GM21390 (cell line): ENCODE data around the gene NRBF2.
"Not testable (repeated sequence)": the region's sequence is repeated elsewhere in the genome, so short reads cannot be mapped to it uniquely, and the experiment has no call there.

Source experiments
- ATAC-seq: cut with Tn5 transposase; IDR thresholded peaks from one replicate; pipeline ENCODE4 v1.9.1; 2021; ENCODE audit not compliant: unreplicated experiment

NRBF2 gene

GRCh38 chr10:63116452-63117072 is 16.6 kb upstream of the NRBF2 start:
- ATAC-seq, result no peak

DNA sequence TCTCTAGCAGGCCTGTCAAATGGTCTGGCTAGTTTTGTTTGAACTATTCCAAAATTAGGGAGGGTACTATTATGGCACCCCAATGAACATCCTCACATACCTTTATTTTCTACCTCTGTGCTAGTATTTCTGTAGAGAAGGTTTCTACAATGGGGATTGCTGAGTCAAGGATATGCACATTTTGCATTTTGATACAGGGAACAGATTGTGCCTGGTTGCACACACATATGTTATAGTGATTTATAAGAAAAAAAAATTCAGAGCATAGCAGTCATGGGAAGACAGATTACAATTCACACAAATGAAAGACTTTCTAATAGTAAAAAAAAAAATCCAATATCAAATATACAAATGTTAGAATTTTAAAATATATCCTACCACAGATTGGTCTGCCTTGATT is 14.1 kb upstream of the NRBF2 start:
- no peak for ATAC-seq

DNA sequence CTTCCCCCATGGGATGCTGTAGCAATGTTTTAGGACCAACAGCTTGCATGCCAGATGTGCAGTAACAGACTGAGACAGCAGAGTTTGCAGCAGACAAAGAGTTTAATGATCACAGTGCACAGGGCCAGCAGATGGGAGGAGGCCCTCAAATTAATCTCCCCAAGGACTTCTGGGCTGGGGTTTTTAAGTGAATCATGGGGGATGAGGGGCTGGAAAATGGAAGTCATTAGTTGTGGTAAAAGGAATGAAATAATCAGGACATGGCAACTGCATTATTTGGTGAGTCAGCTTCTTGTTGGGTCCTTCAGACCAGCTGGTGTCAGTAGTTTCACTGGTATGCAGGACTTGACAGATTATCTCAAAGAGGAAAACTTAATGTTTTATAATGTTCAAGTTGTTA is 12.6 kb upstream of the NRBF2 start:
- ATAC-seq, result no peak

DNA sequence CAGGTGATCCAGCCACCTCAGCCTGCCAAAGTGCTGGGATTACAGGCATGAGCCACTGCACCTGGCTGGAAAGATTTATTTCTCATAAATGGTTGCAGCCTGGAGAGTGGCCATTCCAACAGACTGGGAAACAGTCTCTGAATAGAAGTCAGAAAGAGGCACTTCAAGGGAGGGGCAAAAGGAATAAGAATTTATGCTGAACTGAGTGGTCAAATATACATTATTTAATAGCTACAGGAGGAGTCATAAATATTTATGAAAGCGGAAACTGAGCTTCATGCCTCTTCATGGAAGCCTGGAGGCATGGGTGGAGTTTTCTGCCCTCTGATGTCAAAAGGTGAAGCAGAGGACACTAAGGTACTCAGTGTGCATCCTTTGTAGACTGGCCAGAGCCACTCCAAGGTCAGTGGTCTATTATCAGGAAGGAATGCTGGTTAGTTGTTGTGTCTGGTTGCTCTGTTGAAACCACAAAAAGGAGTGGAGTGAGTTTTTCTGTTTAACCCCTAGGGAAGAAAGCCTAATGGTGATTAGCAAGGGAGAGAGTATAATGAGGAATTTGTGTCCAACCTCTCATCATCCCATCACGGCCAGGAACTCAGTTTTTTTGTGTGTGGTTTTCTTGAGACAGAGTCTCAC is 9.3 kb upstream of the NRBF2 start:
- no peak for ATAC-seq

DNA sequence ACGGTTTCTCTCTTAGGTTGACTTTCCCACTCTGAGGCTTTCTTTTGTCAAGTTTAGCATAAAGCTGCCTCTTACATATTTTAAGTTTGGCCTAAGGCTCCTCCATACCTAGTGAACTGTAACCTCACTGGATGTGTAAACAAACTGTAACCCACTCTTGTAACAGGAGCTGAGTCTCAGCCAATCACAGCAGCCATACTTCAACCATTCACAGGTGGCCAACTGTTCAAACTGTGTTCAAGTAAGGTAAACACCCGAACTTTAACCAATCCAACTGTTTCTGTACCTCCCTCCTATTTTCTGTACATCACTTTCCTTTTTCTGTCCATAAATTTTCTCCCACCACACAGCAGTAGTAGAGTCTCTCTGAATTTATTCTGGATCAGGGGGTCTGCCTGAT is 7.7 kb upstream of the NRBF2 start:
- ATAC-seq, result no peak

- no peak for ATAC-seq
These were observed 4.7 kb upstream of the NRBF2 start for GRCh38 chr10:63128443-63128842.

DNA sequence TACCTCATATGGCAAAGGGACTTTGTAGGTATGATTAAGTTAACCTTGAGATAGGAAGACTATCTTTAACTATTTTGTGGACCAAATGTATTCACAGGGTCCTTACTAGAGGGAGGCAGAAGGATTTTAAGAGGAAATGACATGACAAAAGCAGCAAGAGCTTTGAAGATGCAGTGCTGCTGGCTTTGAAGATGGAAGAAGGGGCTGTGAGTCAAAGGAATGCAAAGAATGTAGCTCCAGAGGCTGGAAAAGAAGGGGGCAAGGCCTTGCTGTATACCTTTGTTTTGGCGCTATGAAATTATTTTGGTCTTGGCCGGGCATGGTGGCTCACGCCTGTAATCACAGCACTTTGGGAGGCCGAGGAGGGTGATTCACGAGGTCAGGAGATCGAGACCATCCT is 3.2 kb upstream of the NRBF2 start:
- ATAC-seq, result no peak

DNA sequence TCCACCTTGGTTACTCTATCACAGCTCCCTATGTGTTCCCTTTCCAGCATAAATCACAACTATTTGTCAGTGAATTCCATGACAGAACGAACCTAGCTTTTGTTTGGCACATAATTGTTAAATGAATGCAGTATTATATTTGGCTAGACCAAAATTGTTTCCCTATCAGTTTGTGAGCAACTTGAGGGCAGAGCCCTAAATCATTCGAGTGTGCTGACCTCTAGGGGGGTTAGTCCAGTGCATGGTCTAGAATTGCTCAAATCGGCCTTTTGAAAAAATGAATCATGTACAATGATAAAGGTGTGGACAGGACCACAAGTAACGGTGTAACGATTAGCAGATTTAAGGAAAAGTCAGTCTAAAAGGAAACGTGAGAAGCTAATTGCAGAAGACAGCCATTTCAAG is 475 bp upstream of the NRBF2 start:
- no peak for ATAC-seq

- ATAC-seq, result no peak
These were observed 861 bp downstream of the NRBF2 start for GRCh38 chr10:63133821-63134557.

DNA sequence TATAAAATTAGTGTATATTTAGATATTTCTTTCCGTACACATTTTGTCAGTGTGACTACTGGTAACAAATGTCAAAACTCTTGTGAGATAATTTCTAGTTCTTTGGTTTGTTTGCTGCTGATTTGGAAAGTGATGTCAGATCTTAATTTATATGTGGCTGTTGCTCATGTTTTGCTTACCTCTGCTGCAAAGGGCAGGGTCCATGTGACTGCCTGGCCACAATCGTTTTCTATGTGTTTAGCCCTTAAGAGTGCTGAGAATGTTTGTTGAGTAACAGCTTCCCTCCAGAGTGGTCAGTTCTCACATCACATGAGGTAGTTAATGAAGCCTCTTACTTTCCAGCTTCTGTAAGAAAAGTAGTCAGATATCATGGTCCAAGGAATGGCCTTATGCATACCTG is 4.2 kb downstream of the NRBF2 start:
- ATAC-seq, result no peak

DNA sequence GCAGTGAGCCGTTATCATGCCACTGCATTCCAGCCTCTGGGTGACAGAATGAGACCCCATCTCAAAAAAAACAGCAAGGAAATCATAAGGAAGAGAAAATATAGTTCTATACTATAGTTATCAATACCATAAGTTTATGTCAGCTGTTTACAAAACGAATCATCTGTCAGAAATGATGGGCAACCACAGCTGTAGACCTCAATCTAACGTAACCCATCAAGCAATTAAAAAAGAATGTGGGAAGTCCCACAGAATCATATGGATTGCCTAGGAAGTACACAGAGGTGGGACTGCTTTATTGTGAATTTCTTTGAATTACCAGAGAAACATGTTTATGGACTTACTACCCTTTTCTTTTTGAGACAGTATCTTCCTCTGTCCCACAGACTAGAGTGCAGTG is 6.9 kb downstream of the NRBF2 start:
- no peak for ATAC-seq

DNA sequence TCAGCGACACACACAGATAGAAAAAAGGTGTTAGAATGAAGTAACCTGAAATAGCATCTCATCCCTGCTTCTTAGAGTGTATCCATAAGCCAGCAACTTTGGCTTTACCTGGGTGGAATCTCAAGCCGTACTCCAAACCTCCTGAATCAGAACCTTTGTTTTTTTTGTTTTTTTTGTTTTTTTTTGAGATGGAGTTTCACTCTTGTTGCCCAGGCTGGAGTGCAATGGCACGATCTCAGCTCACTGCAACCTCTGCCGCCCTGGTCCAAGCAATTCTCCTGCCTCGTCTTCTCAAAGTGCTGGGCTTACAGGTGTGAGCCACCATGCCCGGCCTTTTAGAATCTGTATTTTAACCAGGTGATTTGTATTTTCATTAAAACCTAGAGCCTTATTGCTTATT is 9.0 kb downstream of the NRBF2 start:
- ATAC-seq, result no peak

DNA sequence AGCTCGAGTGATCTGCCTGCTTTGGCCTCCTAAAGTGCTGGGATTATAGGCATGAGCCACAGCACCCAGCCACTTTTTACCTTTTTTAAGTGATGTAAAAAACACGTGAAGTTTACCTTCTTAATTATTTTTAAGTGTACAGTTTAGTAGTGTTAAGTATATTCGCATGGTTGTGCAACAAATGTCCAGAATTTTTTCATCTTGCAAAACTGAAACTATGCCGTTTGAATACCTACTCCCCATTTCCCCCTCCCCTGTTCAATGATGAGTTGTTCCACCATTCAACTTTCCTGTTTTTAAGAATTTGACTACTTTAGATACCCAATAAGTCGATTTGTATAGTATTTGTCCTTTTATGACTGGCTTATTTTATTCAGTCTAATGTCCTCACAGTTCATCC is 10.9 kb downstream of the NRBF2 start:
- no peak for ATAC-seq

DNA sequence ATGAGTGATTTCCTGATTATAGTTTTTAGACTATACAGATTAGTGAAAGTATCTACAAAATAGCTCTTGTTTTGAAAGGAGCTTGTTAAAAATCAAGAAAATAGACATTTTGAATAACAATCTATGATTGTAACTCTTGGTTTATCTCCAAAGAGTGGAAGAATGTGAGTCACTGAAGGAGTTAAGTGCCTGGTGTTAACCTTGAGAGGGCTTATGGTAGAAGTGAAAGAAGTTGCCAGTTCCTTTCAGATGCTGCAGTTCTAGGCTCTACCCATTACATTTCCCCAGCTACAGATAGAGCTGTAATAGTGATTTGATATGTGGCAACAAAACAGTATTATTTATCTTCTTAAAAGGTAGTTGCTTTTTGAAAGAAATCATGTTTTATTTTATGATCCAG is 12.7 kb downstream of the NRBF2 start:
- ATAC-seq, result no peak

- no peak for ATAC-seq
These were observed 13.4 kb downstream of the NRBF2 start for GRCh38 chr10:63146503-63146902.

GRCh38 chr10:63150745-63151144 is 17.6 kb downstream of the NRBF2 start:
- ATAC-seq, result no peak

- not testable (repeated sequence) for ATAC-seq
These were observed 20.9 kb downstream of the NRBF2 start for GRCh38 chr10:63153868-63154545.

DNA sequence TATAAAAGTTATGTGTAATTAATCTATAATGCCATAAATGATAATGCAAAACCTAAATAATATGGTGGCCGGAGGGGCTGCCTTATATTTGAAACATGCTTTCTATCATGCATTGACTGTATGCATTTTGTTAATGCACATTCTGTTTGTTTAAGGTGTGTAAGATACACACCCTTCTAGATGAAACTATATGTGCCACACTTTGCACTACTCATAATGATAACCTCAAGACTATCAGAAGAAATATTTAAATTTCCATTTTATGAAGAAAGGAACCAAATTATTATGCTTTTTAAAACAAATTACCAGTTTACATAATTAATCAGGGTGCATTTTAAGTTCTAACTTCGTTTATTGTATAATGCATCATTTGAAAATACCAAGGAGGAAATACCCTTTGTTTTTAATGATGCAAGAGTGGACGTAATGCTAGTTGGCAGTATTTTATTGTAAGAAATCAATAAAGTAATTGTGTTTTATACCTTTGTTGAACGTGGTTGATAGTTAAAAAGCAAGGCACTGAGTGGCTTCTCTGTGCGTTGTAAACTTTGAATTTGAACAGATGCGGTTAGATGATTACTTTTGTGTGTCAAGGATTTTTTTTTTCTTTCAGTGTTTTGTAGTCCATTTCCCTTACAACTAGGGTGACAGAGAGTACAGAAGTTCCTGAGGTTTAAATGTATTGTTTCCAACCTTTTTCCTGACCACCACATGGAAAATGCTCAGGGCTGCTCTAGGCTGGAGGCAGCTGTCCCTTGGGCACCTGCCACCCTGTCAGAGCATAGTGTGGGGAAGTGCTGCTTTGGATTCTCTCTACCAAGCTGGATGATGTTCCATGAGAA is 21.6 kb downstream of the NRBF2 start:
- ATAC-seq, result no peak

DNA sequence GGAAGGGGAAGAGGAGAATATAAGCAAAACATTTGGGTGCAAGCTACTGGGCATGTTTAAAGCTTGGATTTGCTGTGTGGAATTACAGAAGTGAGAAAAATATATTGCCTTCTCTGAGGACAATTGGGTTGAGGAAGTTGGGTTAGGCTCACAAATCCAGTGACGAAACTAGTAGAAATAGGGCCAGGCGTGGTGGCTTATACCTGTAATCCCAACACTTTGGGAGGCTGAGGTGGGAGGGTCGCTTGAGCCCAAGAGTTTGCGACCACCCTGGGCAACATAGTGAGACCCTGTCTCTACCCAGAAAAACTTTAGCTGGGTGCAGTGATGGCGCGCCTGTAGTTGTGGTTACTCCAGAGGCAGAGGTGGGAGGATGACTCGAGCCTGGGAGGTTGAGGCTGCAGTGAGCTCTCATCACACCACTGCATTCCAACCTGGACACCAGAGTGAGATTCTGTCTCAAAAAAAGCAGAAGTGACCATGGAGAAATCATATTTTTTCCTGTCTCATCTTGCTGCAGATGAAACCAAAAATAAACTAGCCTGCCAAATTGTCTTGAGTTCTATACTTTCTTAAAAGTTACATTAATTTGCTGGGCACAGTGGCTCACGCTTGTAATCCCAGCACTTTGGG is 22.4 kb downstream of the NRBF2 start:
- ATAC-seq, result no peak

- no peak for ATAC-seq
These were observed 23.1 kb downstream of the NRBF2 start for GRCh38 chr10:63156236-63156635.
